GM18508 (cell line): ENCODE data around the gene PRMT7.

Source experiments
- ATAC-seq: cut with Tn5 transposase; IDR thresholded peaks from one replicate; pipeline ENCODE4 v1.9.1; 2021; ENCODE audit warnings: moderate number of reproducible peaks; ENCODE audit not compliant: insufficient read depth, unreplicated experiment

The PRMT7 gene

DNA sequence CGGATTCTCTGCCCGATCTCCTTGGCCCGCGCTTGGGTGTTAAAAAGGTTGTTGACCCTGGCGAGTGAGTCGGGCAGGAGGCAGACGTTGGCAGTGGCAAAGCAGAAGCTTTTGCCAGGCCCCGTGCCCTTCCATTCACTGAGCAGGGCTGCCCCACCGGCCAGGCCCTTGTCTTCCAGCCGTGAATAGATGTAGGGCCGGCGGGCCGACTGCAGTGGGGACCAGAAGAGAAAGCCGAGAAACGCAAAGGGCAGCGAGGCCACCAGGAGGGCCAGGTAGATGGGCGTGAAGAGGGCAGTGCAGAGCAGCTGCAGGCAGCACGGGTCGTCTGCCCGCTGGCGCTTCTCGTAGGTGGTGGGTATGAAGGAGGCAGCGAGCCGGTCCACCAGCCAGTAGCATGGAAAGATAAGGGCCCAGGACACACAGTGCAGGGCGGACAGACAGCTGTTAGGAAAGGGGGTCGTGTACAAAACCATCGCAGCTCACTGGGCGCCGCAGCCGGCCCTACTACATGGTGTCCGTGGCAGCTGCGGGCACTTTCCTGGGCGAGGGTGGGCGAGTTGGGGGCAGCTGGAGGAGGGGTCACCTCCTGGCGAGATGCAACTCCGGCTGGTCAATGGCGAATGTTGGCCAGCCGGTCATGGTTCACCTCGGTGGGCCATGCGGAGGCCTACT lies 61.0 kb downstream of the PRMT7 start:
- ATAC-seq = no peak

GRCh38 chr16:68372381-68372720 lies 61.5 kb downstream of the PRMT7 start:
- ATAC-seq = no peak

GRCh38 chr16:68372806-68373205 lies 62.0 kb downstream of the PRMT7 start:
- no peak for ATAC-seq

- no peak for ATAC-seq
Observed at GRCh38 chr16:68373528-68374245, 62.9 kb downstream of the PRMT7 start.

- ATAC-seq = no peak
Observed at GRCh38 chr16:68374246-68374805, 63.5 kb downstream of the PRMT7 start.

DNA sequence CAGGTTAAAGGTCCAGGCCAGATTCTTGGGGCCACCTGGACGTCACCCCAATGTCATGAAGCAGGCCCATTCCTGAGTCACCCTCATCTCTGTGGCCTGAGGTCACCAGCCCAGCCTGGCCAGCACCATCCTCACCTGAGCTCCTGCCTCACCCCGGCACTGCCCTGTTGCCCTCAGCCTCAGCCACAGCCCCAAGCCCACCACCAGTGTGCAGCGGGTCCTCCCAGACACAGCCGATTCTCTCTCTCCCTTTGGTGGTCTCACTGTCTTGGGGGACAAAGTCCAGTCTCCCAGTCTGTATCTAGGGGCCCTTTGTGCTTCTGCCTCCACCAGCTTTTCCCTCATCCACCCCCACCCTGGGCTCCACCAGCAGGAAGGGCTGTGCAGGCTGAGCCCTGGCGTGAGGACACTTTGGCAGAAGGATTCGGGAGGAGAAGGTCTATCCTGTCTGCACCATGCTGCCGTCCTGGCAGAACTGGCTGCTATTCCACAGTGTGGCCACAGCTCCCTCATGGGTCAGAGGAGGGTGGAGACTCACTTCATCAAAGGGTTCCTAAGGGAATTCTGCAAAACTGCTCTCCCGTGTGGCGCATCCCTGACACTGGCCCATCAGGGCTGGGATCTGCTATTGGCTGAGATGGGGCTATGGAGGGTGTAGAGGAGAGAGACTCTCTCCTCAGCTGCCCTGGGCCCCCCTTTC lies 64.3 kb downstream of the PRMT7 start:
- ATAC-seq = no peak

- ATAC-seq = no peak
Observed at GRCh38 chr16:68375801-68376536, 65.2 kb downstream of the PRMT7 start.

DNA sequence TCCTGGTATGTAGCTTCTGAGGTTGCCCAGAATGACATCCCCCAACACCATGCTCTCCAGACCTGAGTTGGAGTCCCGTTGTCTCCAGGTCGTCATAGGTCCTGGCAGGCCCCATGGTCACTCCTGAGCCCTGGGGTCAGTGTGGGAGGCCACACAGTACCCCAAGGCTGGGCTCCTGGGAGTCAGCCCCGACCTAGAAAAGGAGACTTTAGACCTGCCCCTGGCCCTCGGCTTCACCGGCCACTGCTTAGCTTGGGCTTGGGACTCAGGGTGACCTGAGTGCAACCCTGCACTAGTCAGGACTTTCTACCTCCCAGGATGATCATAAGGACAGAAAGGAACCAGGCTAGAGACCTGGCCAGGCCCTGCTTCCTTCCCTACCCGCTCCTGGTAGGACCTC lies 65.8 kb downstream of the PRMT7 start:
- ATAC-seq = no peak

- ATAC-seq = no peak
Observed at GRCh38 chr16:68377221-68377620, 66.4 kb downstream of the PRMT7 start.

DNA sequence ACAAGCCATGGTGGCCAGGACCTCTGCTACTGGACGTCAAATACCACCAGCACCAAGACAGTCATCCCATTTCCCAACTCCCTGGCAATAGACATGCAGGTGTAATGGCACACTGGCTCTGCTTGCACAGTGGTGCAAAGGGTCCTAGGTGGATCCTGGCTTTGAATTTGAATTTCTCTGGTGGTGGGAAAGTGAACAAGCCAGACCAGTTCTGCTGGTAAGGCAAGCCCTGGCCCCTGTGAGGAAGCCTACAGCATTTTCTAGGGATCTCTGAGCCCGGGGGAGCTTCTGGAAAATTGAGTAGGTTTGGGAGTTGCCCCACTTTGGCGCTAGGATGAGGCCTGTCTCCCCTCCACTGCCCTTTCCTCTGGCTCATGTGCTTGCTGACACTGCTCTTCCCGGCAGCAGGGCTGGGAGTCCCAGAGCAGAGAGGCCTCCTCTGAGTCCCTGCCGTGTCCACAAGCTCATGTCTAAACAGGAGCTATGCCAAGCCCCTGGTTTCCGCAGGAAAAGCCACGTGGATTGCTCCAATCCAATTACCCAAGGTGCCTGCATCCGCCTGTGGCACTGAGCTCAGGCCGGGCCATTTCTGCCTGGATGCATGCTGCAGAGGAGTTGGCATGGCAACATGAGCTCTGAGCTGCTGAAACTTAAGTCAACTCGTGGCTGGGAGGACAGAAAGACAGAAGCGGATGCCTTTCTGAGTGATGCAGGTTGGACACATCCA lies 67.0 kb downstream of the PRMT7 start:
- no peak for ATAC-seq

DNA sequence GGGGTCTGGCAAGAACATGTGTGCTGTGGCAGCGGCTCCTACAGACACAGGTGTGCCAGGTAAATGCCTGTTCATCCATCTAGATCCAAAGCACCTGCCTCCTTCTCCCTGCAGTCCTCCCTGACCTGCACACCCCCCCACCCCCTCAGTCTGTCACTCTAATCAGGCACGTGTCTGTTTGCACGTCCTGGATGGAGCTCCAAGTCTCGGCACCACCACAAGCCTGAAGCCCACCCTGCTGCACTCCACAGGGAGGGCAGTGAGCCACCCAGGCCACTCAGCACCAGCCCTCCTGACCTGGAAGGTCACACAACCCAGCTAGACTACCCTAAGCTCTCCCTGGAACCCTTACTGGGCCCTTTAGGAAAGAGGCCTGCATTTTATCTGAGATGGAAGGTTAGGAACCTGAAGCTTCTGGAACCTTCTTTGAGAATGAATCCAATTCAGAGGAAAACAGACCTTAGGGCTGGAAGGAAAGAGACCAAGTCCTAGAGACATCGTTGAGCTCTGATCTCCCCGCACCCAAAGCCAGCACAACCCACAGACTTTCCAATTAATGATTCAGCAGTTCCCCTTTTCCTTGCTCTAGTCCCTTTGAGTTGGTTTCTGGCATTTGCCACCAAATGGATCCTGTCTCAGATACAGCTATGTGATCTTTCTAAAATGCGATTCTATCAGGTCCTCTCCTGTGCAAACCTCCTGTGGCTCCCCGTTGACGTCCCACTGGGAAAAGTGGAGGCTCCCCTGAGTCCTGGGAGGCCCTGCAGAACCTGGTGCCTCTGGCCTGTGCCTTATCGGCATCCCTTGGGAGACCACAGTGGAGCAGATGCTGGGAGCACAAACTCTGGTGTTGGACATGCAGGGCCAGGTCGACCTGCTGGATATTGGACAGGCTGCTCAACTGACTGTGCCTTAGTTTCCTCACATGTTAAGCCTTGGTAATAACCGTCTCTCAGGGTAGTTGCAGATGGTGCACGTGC lies 67.9 kb downstream of the PRMT7 start:
- no peak for ATAC-seq

DNA sequence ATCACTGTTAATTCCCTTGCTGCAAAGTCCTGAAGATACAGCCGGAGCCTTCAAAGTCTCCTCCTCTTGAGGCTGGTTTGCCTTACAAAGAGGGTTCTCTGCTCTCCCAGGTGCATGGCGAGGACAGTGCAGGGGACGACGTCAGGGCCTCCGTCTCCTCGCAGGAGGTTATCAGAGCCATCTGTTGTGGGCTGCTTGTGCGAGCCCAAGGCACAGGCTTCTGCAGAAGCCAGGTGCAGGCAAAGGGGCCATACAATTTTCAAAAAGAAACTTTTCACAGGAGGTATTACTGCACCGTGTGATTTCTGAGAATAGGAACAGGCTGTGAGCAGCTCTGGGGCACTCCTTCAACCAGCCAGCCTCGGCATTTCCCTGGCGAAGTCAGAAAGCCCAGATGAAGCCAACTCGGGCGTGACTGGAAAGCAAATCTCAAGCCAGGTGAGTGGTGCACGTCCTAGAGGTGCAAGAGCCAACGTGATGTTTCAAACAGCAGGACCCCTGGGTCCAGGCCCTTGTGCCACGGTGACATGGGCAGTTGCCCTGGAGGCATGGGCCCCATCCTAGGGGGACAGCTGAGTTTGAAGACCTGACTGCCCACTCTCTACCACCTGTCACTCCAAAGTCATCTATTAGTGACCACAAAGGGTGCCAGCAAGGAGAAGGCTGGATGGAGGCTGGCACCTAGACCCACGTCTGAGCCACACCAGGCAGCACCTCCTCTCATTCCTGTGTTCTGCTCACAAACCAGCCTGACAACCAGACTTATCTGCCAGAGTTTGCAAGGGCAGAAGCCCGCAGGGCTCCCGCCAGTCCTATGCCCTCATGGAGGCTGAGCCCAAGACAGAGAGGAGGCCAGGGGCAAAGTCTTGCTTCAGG lies 68.9 kb downstream of the PRMT7 start:
- ATAC-seq = no peak

DNA sequence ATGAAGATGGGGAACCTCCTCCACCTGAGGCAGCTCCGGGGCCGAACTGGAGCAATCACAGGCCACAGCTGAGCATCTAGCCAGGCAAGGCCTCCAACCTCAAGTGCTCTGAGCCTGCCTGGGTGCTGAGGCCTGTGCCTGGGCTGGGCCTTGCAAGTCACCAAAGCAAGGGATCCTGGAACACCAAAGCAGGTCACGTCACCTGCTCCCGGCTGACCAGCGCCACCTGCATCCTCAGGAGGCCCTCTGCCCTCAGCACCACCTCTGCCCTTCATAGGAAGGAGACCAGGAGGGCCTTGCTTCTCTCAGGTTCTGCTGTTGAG lies 69.5 kb downstream of the PRMT7 start:
- ATAC-seq = no peak

GRCh38 chr16:68380676-68381362 lies 70.0 kb downstream of the PRMT7 start:
- no peak for ATAC-seq

DNA sequence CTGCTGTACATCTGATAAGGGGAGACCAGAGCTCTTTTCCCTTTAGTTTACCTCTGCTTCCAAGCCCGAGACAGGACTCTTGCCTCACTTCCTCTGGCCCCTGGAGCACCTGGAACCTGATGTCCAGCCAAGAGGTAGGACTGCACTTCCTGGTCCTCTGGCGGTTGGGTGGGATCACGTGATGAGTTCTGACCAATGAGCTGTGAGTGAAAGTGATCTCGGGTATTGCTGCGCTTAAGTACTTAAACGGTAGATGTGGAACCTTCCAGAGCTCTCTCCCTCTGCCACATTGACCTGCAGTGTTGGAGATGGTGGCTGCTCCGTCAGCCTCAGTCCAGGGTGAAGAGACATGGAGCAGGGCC lies 70.5 kb downstream of the PRMT7 start:
- no peak for ATAC-seq

GRCh38 chr16:68382296-68382718 lies 71.5 kb downstream of the PRMT7 start:
- ATAC-seq = no peak

GRCh38 chr16:68383858-68384257 lies 73.0 kb downstream of the PRMT7 start:
- ATAC-seq = no peak
